Measurements from ENCODE around the gene PPP1R9A.

PPP1R9A gene

DNA sequence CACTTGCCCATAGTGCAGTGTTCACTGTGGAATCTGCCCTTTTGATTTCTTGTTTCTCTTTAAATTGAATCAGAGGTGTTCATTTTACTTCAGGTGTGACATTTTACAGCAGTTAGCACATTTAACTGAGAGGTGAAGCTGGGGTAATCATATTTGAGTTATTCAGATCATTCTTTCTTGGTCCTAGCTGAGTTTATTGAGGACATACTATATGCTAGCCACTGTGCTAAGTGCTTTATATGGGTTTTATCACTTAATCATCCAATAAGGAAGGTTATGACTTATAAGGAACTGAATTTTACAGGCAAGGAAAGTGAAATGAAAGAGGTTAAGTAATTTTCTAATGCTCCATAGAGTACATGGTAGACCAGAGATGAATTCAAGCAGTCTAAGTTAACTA lies 337.2 kb downstream of the PPP1R9A start:
- H3K27ac ChIP-seq (ENCODE audit: insufficient read depth, low read depth, low read length, poor library complexity, severe bottlenecking), result no peak overlapping the region
- H3K4me3 ChIP-seq (ENCODE audit: insufficient read depth, low read depth, low read length), result no peak overlapping the region
- H3K27me3 ChIP-seq (ENCODE audit: control insufficient read depth, insufficient read depth, low read length, poor library complexity, severe bottlenecking), result no peaks in the 10 kb centered on the region
- no peaks in the 10 kb centered on the region for H3K36me3 ChIP-seq (ENCODE audit: control insufficient read depth, insufficient read depth, low read length)
- H3K4me1 ChIP-seq (ENCODE audit: control insufficient read depth, insufficient read depth, low read length), result peaks cover 8% of the 10 kb centered on the region
- H3K9me3 ChIP-seq (ENCODE audit: control insufficient read depth, low read length), result no peaks in the 10 kb centered on the region

DNA sequence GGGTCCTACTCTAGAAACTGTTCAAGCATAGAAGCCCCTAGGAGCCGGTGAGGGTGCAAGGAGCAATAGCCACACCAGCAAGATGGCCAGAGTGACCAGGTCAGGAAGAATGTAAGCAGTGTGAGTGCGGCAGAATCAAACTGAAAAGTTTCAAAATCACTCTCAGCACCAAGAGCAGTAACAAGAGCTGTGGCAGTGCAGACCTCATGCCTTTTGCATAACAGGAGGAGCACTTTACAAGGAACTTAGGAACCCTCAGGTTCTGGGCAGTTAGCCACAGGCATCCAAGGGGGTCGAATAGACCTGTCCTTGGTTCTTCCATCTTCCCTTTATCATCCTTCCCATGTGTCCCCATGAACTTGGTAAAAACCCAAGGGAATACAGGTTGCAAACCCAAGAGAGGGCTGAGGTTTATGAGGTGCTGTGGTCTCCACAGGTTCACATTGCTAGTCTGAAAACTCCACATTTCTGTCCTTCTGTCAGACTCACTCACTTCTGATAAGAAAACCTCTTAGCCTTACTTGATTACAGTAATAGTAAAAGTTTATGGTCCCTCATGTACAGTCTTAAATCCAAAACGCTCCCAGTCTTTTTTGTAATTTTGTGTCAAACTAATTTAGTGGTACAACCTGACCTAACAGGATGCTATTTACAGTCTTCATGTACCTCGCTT lies 338.6 kb downstream of the PPP1R9A start:
- H3K36me3 ChIP-seq (ENCODE audit: control insufficient read depth, insufficient read depth, low read length), result no peaks in the 10 kb centered on the region
- WGBS, 2 experiments, result 76 to 78% methylated on average over 5 of the region's 5 CpGs
- no peaks in the 10 kb centered on the region for H3K27me3 ChIP-seq (ENCODE audit: control insufficient read depth, insufficient read depth, low read length, poor library complexity, severe bottlenecking)
- H3K27ac ChIP-seq (ENCODE audit: insufficient read depth, low read depth, low read length, poor library complexity, severe bottlenecking), result no peak overlapping the region
- H3K4me3 ChIP-seq (ENCODE audit: insufficient read depth, low read depth, low read length), result no peak overlapping the region
- no peaks in the 10 kb centered on the region for H3K9me3 ChIP-seq (ENCODE audit: control insufficient read depth, low read length)
- H3K4me1 ChIP-seq (ENCODE audit: control insufficient read depth, insufficient read depth, low read length), result peaks cover 8% of the 10 kb centered on the region

DNA sequence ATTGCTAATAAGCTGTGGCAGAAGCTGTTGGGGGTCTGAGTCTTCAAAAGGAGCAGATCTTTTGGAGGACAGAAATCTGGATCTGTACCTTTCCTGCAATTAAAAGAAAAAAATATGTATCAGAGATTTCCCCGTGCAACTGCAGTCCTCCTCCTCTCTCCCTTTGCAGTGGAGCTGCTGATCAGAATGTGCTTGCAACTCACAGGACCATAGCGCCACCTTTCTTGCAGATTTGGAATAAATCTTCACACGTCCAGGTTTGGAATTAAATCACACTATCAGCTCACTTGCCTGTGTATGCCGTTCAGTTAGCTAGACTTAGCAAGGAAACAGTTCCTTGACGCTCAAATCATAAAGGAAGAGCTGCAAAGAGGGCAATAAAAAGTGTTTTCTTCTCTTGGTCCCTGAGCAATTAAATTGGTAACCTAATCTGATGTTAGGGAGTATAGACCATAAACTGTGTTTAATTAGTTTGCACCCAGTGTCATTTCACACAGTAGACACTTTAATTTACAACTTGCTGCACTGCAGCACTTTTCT lies 339.5 kb downstream of the PPP1R9A start:
- Histone ChIP-seq H3K27ac (ENCODE audit: insufficient read depth, low read depth, low read length, poor library complexity, severe bottlenecking) (no peak overlapping the region), H3K27me3 (ENCODE audit: control insufficient read depth, insufficient read depth, low read length, poor library complexity, severe bottlenecking) (no peaks in the 10 kb centered on the region), H3K9me3 (ENCODE audit: control insufficient read depth, low read length) (no peaks in the 10 kb centered on the region), H3K4me3 (ENCODE audit: insufficient read depth, low read depth, low read length) (no peak overlapping the region), H3K4me1 (ENCODE audit: control insufficient read depth, insufficient read depth, low read length) (peaks cover 8% of the 10 kb centered on the region), H3K36me3 (ENCODE audit: control insufficient read depth, insufficient read depth, low read length) (no peaks in the 10 kb centered on the region)
- 10 to 16% methylated on average over 5 of the region's 5 CpGs for WGBS, 2 experiments

DNA sequence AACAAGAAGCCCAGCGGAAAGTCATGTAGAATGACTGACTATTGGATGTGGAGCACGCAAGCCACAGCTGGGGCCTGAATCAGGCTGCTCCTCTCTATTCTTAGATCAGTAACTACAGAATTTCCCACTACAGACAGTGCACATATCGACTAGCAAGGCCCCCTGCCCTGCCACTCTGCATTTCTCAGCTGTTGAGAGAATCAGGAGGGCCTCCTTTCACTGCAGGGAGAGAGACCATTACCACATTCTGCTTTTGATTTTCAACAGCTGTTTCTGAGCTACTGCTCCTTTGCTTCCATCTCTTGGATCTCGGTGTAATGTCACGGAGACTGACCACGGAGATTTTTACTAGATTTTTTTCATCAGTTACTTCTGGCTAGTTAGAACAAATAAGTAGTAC lies 343.2 kb downstream of the PPP1R9A start:
- no peaks in the 10 kb centered on the region for H3K9me3 ChIP-seq (ENCODE audit: control insufficient read depth, low read length)
- peaks cover 8% of the 10 kb centered on the region for H3K4me1 ChIP-seq (ENCODE audit: control insufficient read depth, insufficient read depth, low read length)
- H3K36me3 ChIP-seq (ENCODE audit: control insufficient read depth, insufficient read depth, low read length), result no peaks in the 10 kb centered on the region
- 85 to 86% methylated on average over 6 of the region's 6 CpGs for WGBS, 2 experiments
- H3K27ac ChIP-seq (ENCODE audit: insufficient read depth, low read depth, low read length, poor library complexity, severe bottlenecking), result no peak overlapping the region
- no peaks in the 10 kb centered on the region for H3K27me3 ChIP-seq (ENCODE audit: control insufficient read depth, insufficient read depth, low read length, poor library complexity, severe bottlenecking)
- H3K4me3 ChIP-seq (ENCODE audit: insufficient read depth, low read depth, low read length), result no peak overlapping the region

DNA sequence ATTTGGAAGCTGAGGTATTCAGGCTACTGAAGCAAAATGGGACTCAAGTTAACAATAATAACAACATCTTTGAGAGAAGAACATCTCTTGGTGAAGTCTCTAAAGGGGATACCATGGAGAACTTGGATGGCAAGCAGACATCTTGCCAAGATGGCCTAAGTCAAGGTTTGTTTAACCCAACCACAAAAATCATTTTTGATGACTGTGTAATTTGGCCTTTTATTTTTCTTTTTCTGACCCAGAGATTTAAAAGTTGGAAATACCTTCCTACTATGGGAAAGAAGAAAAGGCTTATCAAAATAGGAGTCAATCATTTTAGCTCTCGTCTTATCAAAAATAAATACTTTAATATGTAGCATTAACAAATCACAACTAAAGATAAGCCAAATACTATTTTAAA lies 344.6 kb downstream of the PPP1R9A start:
- Histone ChIP-seq H3K27me3 (ENCODE audit: control insufficient read depth, insufficient read depth, low read length, poor library complexity, severe bottlenecking) (no peaks in the 10 kb centered on the region), H3K36me3 (ENCODE audit: control insufficient read depth, insufficient read depth, low read length) (no peaks in the 10 kb centered on the region), H3K4me1 (ENCODE audit: control insufficient read depth, insufficient read depth, low read length) (no peaks in the 10 kb centered on the region), H3K9me3 (ENCODE audit: control insufficient read depth, low read length) (no peaks in the 10 kb centered on the region), H3K27ac (ENCODE audit: insufficient read depth, low read depth, low read length, poor library complexity, severe bottlenecking) (no peak overlapping the region), H3K4me3 (ENCODE audit: insufficient read depth, low read depth, low read length) (no peak overlapping the region)
- no CpG with 5 or more reads among the region's 1 CpG for WGBS, 2 experiments

DNA sequence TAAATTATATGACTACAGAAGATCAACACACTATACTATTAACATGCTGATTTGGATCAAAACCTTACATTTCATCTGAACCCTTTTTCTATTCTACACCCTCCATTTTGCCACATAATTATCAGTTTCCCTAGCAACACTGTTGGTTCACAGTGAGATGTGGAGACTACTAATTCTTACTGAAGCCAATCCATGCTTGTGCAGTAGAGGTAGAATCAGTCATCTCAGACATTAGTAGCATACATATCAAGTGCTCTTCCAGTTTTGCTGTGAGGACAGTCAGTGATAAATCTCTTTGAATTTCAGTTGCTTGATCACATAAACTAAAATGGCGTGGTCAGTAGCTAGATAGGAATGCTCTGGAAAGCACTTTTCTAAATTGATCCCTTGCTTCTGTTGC lies 346.6 kb downstream of the PPP1R9A start:
- Histone ChIP-seq H3K36me3 (ENCODE audit: control insufficient read depth, insufficient read depth, low read length) (no peaks in the 10 kb centered on the region), H3K27ac (ENCODE audit: insufficient read depth, low read depth, low read length, poor library complexity, severe bottlenecking) (no peak overlapping the region), H3K4me3 (ENCODE audit: insufficient read depth, low read depth, low read length) (no peak overlapping the region), H3K9me3 (ENCODE audit: control insufficient read depth, low read length) (no peaks in the 10 kb centered on the region), H3K27me3 (ENCODE audit: control insufficient read depth, insufficient read depth, low read length, poor library complexity, severe bottlenecking) (no peaks in the 10 kb centered on the region), H3K4me1 (ENCODE audit: control insufficient read depth, insufficient read depth, low read length) (no peaks in the 10 kb centered on the region)
- WGBS, 2 experiments, result 91 to 100% methylated on average over 1 of the region's 1 CpG

DNA sequence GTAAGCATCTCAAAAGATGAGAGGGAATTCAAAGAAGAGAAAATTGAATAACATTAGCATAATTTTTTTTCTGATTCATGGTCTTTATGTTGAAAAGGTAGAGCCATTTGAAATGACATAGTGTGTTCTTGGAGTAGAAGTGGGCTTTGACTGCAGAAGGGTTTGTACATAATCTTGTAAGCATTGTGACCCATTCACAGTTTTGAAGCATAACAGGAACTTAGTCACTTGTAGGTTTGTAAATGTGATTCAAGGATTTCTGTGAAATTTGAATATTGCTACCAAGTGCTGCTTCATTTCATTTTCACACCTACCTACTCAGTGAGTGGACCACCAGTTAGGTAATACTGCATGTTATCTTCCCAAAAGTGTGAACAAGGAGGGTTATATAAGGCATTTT lies 348.3 kb downstream of the PPP1R9A start:
- H3K36me3 ChIP-seq (ENCODE audit: control insufficient read depth, insufficient read depth, low read length), result no peaks in the 10 kb centered on the region
- no peak overlapping the region for H3K27ac ChIP-seq (ENCODE audit: insufficient read depth, low read depth, low read length, poor library complexity, severe bottlenecking)
- no peaks in the 10 kb centered on the region for H3K27me3 ChIP-seq (ENCODE audit: control insufficient read depth, insufficient read depth, low read length, poor library complexity, severe bottlenecking)
- no peak overlapping the region for H3K4me3 ChIP-seq (ENCODE audit: insufficient read depth, low read depth, low read length)
- no peaks in the 10 kb centered on the region for H3K9me3 ChIP-seq (ENCODE audit: control insufficient read depth, low read length)
- no peaks in the 10 kb centered on the region for H3K4me1 ChIP-seq (ENCODE audit: control insufficient read depth, insufficient read depth, low read length)

DNA sequence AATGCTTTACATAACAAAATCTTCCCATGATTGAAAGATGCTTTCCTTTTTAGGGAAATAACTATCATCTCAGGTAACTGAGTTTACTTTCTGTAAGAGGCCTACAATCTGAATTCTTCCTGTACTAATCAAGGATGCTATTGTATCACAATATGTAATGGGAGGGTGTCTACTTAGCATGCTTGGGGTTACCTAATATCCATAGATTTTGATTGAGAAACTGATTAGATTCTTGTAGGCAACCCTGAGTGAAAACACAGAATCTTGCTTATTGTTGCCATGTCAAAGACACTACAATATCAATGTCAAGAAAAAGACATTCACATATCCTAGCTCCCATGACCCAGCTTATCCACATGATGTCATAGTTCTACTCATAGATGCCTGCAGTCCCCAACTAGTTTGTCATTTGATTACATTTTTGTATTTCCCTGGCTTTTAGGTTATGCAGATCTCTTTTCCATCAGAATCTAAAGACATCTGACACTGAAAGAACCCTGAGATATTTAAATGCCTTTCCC lies 354.6 kb downstream of the PPP1R9A start:
- Histone ChIP-seq H3K27ac (ENCODE audit: insufficient read depth, low read depth, low read length, poor library complexity, severe bottlenecking) (no peak overlapping the region), H3K4me3 (ENCODE audit: insufficient read depth, low read depth, low read length) (no peak overlapping the region), H3K9me3 (ENCODE audit: control insufficient read depth, low read length) (no peaks in the 10 kb centered on the region), H3K36me3 (ENCODE audit: control insufficient read depth, insufficient read depth, low read length) (no peaks in the 10 kb centered on the region), H3K27me3 (ENCODE audit: control insufficient read depth, insufficient read depth, low read length, poor library complexity, severe bottlenecking) (no peaks in the 10 kb centered on the region), H3K4me1 (ENCODE audit: control insufficient read depth, insufficient read depth, low read length) (no peaks in the 10 kb centered on the region)

DNA sequence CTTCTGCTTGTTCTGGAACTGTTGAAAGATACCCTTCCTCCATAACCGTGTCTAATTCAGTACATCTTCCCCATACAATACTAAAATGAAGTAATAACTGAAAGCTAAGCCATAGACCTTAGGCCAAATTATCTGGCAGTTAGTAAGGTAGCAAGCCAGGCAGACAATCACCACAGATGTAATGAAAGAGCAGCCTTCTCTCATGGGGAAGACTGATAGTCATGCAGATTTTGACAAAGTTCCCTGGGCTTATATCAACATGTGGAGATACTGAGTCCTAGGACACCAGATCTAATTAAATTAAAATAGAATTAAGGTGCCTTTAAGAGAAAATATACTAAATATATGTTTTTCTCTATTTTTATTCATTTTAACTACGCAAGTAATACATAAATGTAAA lies 355.5 kb downstream of the PPP1R9A start:
- Histone ChIP-seq H3K27ac (ENCODE audit: insufficient read depth, low read depth, low read length, poor library complexity, severe bottlenecking) (no peak overlapping the region), H3K36me3 (ENCODE audit: control insufficient read depth, insufficient read depth, low read length) (no peaks in the 10 kb centered on the region), H3K9me3 (ENCODE audit: control insufficient read depth, low read length) (no peaks in the 10 kb centered on the region), H3K27me3 (ENCODE audit: control insufficient read depth, insufficient read depth, low read length, poor library complexity, severe bottlenecking) (no peaks in the 10 kb centered on the region), H3K4me1 (ENCODE audit: control insufficient read depth, insufficient read depth, low read length) (no peaks in the 10 kb centered on the region), H3K4me3 (ENCODE audit: insufficient read depth, low read depth, low read length) (no peak overlapping the region)
- WGBS, 2 experiments, result 91% methylated on average over 2 of the region's 2 CpGs; no CpG with 5 or more reads in 1 of the 2 experiments

DNA sequence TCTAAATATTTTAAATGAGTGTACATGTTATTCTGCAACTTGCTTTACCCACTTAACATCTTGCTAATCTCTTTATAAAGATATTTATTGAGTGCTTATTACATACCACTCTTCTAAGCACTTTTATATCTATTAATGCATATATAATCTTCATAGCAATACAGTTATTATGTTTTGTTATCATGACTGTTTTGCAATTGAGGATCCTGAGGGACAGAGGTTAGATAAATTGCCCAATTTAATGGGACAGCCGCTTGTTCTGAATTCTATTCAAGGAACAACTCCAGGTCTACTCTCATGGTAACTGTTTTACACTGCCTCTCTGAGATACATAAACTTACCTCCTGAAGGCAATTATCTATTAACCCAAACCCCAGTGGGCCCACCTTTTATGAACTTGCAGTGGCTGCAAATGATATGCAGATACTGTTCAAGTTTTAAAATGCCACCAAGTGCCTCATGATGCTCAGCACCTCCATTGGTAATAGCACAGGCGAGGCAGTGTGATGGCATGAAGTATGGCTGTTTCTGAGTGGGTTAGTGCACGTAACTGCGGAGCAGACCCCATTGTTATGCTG lies 356.5 kb downstream of the PPP1R9A start:
- no peak overlapping the region for H3K4me3 ChIP-seq (ENCODE audit: insufficient read depth, low read depth, low read length)
- no peaks in the 10 kb centered on the region for H3K36me3 ChIP-seq (ENCODE audit: control insufficient read depth, insufficient read depth, low read length)
- no peaks in the 10 kb centered on the region for H3K4me1 ChIP-seq (ENCODE audit: control insufficient read depth, insufficient read depth, low read length)
- H3K27ac ChIP-seq (ENCODE audit: insufficient read depth, low read depth, low read length, poor library complexity, severe bottlenecking), result no peak overlapping the region
- no peaks in the 10 kb centered on the region for H3K27me3 ChIP-seq (ENCODE audit: control insufficient read depth, insufficient read depth, low read length, poor library complexity, severe bottlenecking)
- 90 to 94% methylated on average over 4 of the region's 4 CpGs for WGBS, 2 experiments
- H3K9me3 ChIP-seq (ENCODE audit: control insufficient read depth, low read length), result no peaks in the 10 kb centered on the region

Data from ectodermal cell (in vitro differentiated cells).